ENCODE measurements around the gene CCN2. TPM values are rescaled to one million over a fixed set of nuclear protein-coding genes. Genes with fewer than 3 reads are reported as not detected.

CCN2 gene
- total RNA-seq, 1 experiment from 2014 or later: 3.1 TPM

DNA sequence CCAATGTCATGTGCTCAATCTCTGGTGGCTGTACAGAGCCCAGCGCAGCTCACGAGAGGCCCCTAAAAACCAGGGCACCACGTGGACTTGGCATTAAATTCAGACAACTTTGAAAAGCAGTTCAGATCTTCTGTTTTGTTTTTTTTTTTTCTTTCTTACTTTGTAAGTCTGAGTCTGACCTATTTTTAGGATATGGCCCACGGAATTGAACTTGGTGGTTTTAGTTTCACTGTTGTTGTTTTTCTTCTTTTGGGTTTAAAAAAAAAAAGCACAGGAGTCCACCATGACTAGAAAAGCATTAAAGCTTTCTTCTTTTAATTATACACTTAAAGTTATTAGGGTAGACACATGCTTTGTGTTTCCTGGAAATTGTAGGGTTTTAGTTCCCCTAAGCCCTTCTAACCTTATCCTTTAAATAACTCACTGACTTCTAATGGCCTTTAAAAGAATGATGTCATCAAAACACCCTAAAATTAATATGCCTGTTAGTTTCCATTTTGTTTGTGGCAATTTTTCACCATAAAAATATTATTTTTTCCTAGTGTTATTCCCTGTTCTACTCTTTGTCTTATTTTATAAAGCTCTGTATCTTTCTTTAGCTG is 48.5 kb upstream of the CCN2 start (continued):
- no peak for TF ChIP-seq ZFX (IDR thresholded peaks at IDR 0.05)

DNA sequence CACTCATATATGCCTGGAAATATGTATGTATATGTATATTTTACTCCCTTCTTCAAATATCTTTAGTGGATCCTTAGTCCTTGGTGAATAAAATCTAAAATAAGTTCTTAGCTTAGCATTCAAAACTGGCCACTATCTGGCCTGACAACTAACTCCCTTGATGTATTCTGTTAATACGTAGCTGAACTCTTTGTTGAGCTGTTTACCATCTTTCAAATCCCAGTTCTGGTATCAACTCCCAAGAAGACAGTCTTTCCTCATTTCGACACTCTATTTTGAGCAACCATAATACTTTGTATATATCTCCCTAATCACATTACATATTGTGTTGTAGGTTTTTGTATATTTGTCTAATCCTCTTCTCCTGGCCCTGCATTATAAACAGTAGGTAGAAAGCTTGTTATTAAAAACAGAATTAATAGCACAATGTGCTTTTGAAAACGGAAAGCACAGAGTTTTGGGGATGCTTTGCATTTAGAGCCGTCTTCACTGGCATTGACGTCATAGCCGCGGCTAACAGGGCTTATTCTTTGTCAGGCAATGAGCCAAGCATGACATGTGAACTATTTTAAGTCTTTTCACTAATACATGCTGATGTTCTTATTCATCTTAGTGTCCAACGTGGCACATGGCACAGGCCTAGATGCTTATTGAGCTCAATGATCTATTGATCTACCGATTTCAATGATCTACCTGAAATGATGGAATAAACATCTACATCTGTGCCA is 47.2 kb upstream of the CCN2 start:
- H2AFZ ChIP-seq (ENCODE audit: low read depth, low read length, poor library complexity, severe bottlenecking): no peak overlapping the region
- H4K20me1 ChIP-seq (ENCODE audit: insufficient read depth): no peaks in the 10 kb centered on the region
- no peaks in the 10 kb centered on the region for H3K36me3 ChIP-seq (ENCODE audit: control insufficient read depth in 1 of 2, insufficient read depth in 2 of 2, low read length in 2 of 2)
- H3K9ac ChIP-seq (ENCODE audit: low read length): no peak overlapping the region
- peaks cover 0 to 16% of the 10 kb centered on the region in 2 experiments; a peak in 2 of 4 replicates for H3K4me1 ChIP-seq (ENCODE audit: control insufficient read depth in 1 of 2, insufficient read depth in 2 of 2, low read length in 2 of 2)
- H3K4me3 ChIP-seq (replicated peaks in 1 of 2; ENCODE audit: low read depth in 1 of 2, low read length in 2 of 2): no peak overlapping the region
- ChIA-PET POLR2A (no interaction called here), RAD21 (ENCODE audit: low non-redundant PET in 1 of 2, low total read pairs in 2 of 2, uncharacterized antibody in 2 of 2, unreplicated experiment in 2 of 2) (no interaction called here), CTCF (no interaction called here)
- no TSS peak for BruUV-seq (replicated peaks)
- no peak overlapping the region for H3K27ac ChIP-seq (ENCODE audit: low read depth, low read length)
- no peak for ATAC-seq
- H3K4me2 ChIP-seq (ENCODE audit: low read length): no peak overlapping the region
- no peaks in the 10 kb centered on the region for H3K79me2 ChIP-seq (ENCODE audit: insufficient read depth, low read length)
- intact Hi-C loops (cut with micrococcal nuclease): no loop called here
- no peaks in the 10 kb centered on the region for H3K9me2 ChIP-seq (ENCODE audit: insufficient read depth)
- H3K9me3 ChIP-seq (ENCODE audit: control insufficient read depth in 1 of 2, insufficient read depth in 1 of 2, low read depth in 1 of 2, low read length in 2 of 2): no peaks in the 10 kb centered on the region; a peak in 1 of 4 replicates
- no peak for DNase-seq (ENCODE audit: low read depth, low spot score)
- no peaks in the 10 kb centered on the region for H3K27me3 ChIP-seq (ENCODE audit: insufficient read depth, low read length)
- no peak for TF ChIP-seq POLR2AphosphoS5 (IDR thresholded peaks at IDR 0.05; ENCODE audit: low read depth, low read length)
- TF ChIP-seq JUND (IDR thresholded peaks at IDR 0.05): no peak
- no peak for TF ChIP-seq CEBPB (IDR thresholded peaks at IDR 0.05; ENCODE audit: low read depth)
- TF ChIP-seq, protein P1, sequence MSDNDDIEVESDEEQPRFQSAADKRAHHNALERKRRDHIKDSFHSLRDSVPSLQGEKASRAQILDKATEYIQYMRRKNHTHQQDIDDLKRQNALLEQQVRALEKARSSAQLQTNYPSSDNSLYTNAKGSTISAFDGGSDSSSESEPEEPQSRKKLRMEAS (IDR thresholded peaks at IDR 0.05): no peak
- TF ChIP-seq FOSL1 (IDR thresholded peaks at IDR 0.05; ENCODE audit: low read depth): no peak
- TF ChIP-seq SIN3A (IDR thresholded peaks at IDR 0.05; ENCODE audit: low read depth): no peak
- TF ChIP-seq, protein P2, sequence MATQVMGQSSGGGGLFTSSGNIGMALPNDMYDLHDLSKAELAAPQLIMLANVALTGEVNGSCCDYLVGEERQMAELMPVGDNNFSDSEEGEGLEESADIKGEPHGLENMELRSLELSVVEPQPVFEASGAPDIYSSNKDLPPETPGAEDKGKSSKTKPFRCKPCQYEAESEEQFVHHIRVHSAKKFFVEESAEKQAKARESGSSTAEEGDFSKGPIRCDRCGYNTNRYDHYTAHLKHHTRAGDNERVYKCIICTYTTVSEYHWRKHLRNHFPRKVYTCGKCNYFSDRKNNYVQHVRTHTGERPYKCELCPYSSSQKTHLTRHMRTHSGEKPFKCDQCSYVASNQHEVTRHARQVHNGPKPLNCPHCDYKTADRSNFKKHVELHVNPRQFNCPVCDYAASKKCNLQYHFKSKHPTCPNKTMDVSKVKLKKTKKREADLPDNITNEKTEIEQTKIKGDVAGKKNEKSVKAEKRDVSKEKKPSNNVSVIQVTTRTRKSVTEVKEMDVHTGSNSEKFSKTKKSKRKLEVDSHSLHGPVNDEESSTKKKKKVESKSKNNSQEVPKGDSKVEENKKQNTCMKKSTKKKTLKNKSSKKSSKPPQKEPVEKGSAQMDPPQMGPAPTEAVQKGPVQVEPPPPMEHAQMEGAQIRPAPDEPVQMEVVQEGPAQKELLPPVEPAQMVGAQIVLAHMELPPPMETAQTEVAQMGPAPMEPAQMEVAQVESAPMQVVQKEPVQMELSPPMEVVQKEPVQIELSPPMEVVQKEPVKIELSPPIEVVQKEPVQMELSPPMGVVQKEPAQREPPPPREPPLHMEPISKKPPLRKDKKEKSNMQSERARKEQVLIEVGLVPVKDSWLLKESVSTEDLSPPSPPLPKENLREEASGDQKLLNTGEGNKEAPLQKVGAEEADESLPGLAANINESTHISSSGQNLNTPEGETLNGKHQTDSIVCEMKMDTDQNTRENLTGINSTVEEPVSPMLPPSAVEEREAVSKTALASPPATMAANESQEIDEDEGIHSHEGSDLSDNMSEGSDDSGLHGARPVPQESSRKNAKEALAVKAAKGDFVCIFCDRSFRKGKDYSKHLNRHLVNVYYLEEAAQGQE (IDR thresholded peaks at IDR 0.05; ENCODE audit: low read depth): no peak
- no peak for TF ChIP-seq TCF7L2 (IDR thresholded peaks at IDR 0.05; ENCODE audit: borderline replicate concordance, extremely low read depth, insufficient read depth, insufficient read length)
- no peak for TF ChIP-seq YY1 (IDR thresholded peaks at IDR 0.05; ENCODE audit: extremely low read depth, insufficient replicate concordance, low read depth, low read length)
- TF ChIP-seq SP1 (IDR thresholded peaks at IDR 0.05; ENCODE audit: low read depth): no peak
- TF ChIP-seq EZH2phosphoT487 (IDR thresholded peaks at IDR 0.05; ENCODE audit: borderline replicate concordance): no peak
- no peak for TF ChIP-seq EZH2 (IDR thresholded peaks at IDR 0.05)
- TF ChIP-seq RAD21 (IDR thresholded peaks at IDR 0.05; ENCODE audit: low read depth): no peak
- TF ChIP-seq EGR1 (IDR thresholded peaks at IDR 0.05; ENCODE audit: low read depth): no peak
- TF ChIP-seq, protein P3, sequence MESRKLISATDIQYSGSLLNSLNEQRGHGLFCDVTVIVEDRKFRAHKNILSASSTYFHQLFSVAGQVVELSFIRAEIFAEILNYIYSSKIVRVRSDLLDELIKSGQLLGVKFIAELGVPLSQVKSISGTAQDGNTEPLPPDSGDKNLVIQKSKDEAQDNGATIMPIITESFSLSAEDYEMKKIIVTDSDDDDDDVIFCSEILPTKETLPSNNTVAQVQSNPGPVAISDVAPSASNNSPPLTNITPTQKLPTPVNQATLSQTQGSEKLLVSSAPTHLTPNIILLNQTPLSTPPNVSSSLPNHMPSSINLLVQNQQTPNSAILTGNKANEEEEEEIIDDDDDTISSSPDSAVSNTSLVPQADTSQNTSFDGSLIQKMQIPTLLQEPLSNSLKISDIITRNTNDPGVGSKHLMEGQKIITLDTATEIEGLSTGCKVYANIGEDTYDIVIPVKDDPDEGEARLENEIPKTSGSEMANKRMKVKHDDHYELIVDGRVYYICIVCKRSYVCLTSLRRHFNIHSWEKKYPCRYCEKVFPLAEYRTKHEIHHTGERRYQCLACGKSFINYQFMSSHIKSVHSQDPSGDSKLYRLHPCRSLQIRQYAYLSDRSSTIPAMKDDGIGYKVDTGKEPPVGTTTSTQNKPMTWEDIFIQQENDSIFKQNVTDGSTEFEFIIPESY (IDR thresholded peaks at IDR 0.05; ENCODE audit: extremely low read depth, insufficient replicate concordance, low read length): no peak
- no peak for TF ChIP-seq CBX3 (IDR thresholded peaks at IDR 0.05; ENCODE audit: low read depth)
- no peak for TF ChIP-seq SRF (IDR thresholded peaks at IDR 0.05; ENCODE audit: low read depth)
- no peak for TF ChIP-seq ZNF274 (IDR thresholded peaks at IDR 0.05; ENCODE audit: low read depth, low read length)
- TF ChIP-seq, protein P4, sequence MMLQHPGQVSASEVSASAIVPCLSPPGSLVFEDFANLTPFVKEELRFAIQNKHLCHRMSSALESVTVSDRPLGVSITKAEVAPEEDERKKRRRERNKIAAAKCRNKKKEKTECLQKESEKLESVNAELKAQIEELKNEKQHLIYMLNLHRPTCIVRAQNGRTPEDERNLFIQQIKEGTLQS (IDR thresholded peaks at IDR 0.05): no peak
